Esophagus muscularis mucosa (tissue), 4 donors: ENCODE data around the gene NXPH3. TPM values are rescaled to one million over a fixed set of nuclear protein-coding genes. Genes with fewer than 3 reads are reported as not detected.

Experiments
- DNase-seq: peaks from one replicate; pipeline ENCODE4 v3.0.0-alpha.2; 2017; ENCODE audit errors: extremely low spot score
- H3K27ac ChIP-seq, 4 donors: fragments of 200-600 bp; sonication (generic); replicated peaks in 1 of 4; 1 replicate in 3 of 4; 2 replicates in 1 of 4; pipeline ENCODE4 v1.5.1; 2016 to 2019; ENCODE audit warnings: mild to moderate bottlenecking in 1 of 4
- H3K27me3 ChIP-seq, 4 donors: fragments of 200-600 bp; sonication (generic); one replicate each; pipeline versions ENCODE4 v1.5.1 to v1.6.0; 2016 to 2019
- H3K36me3 ChIP-seq, 4 donors: fragments of 200-600 bp; sonication (generic); one replicate each; pipeline ENCODE4 v1.5.1; 2016 to 2019
- H3K4me1 ChIP-seq, 4 donors: fragments of 200-600 bp; sonication (generic); one replicate each; pipeline ENCODE4 v1.5.1; 2016 to 2019
- H3K4me3 ChIP-seq, 4 donors: fragments of 200-600 bp; sonication (generic); 1 replicate in 2 of 4; 2 replicates in 2 of 4; pipeline ENCODE4 v1.5.1; 2016 to 2019; ENCODE audit warnings: mild to moderate bottlenecking in 4 of 4, moderate library complexity in 1 of 4
- H3K9me3 ChIP-seq, 4 donors: fragments of 200-600 bp; sonication (generic); 1 replicate in 3 of 4; 2 replicates in 1 of 4; pipeline ENCODE4 v1.5.1; 2016 to 2019
- CTCF ChIP-seq, 3 experiments: fragments of 200-600 bp in 2 of 3; fragments of 450-650 bp in 1 of 3; sonication (generic) in 2 of 3; IDR thresholded peaks; one replicate each; pipeline ENCODE4 v1.5.1; 2017 to 2019; ENCODE audit warnings: antibody characterized with exemption in 3 of 3, mild to moderate bottlenecking in 2 of 3, moderate library complexity in 1 of 3
- EP300 ChIP-seq: sonication (generic); formaldehyde crosslinking; IDR thresholded peaks from one replicate; pipeline ENCODE4 v1.6.1; 2017; ENCODE audit warnings: antibody characterized with exemption
- POLR2A ChIP-seq: fragments of 450-650 bp; IDR thresholded peaks from one replicate; pipeline ENCODE4 v1.6.1; 2017; ENCODE audit warnings: antibody characterized with exemption, moderate library complexity, mild to moderate bottlenecking, low read depth
- POLR2AphosphoS5 ChIP-seq, 2 donors: sonication (generic); formaldehyde crosslinking; IDR thresholded peaks; one replicate each; pipeline ENCODE4 v1.6.1; 2017; ENCODE audit warnings: antibody characterized with exemption in 2 of 2
- WGBS: methylation state at CpG from one replicate; pipeline ENCODE4 v1.1.5; 2018; 5-methylcytosine and 5-hydroxymethylcytosine counted together
- intact Hi-C: fragments of 100-400 bp; cut with DNase I; formaldehyde crosslinking; loops from one replicate; pipeline ENCODE4 v1.15.1; 2023
- total RNA-seq, 4 donors: library from RNA; depleted of rRNA; stranded (reverse); fragments of >200 nt; gene quantifications; one replicate each; pipeline versions ENCODE4 v1.1.0 to v1.2.1, GENCODE V29; 2016

NXPH3 gene
- total RNA-seq, 4 donors from 2014 or later = 12.6 to 37.8 (median 21.2) TPM

- intact Hi-C loops = loop anchor here (2.0 to 10.0 kb wide), 4 partner anchors 123 to 423 kb away; partner anchors contain the start of genes DLX3 and TAC4
- no peaks in the 10 kb centered on the region for H3K9me3 ChIP-seq
- peak overlapping the region in 3 of 4 donors; percentile 26 to 84 (median 83) for H3K27ac ChIP-seq
- no peak for TF ChIP-seq POLR2AphosphoS5 (IDR thresholded peaks at IDR 0.05)
- no peak for TF ChIP-seq POLR2A
- TF ChIP-seq CTCF (IDR thresholded peaks at IDR 0.05) = no peak
- TF ChIP-seq EP300 = no peak
- H3K36me3 ChIP-seq = no peaks in the 10 kb centered on the region
- DNase-seq = no peak
- peaks cover 23 to 75% (median 63%) of the 10 kb centered on the region in 4 donors for H3K4me1 ChIP-seq
- WGBS = 47% methylated on average over 4 of the region's 4 CpGs
- H3K27me3 ChIP-seq = no peaks in the 10 kb centered on the region
- H3K4me3 ChIP-seq = no peak overlapping the region
These were observed 3.9 kb upstream of the NXPH3 start for GRCh38 chr17:49571764-49572163.

DNA sequence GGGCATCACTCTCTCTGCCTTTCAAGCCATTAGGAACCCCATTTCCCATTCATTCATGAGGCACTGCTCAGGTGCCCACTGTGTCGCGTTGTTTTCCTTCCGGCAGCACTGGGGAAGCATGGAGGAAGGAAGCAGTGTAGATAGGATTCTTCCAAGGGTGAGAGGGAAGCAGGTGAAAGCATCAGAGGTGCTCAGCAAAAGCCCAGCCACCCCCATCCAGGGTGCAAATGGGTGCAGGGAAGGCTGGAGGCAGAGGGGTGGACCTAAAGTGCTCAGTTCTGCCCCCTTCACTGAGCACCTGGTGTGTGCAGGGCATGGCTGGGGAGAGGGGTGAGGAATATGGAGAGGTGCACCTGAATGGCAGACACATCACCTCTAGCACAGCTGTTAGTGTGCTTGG lies 3.4 kb upstream of the NXPH3 start:
- no peaks in the 10 kb centered on the region for H3K9me3 ChIP-seq
- H3K36me3 ChIP-seq = no peaks in the 10 kb centered on the region
- TF ChIP-seq CTCF (IDR thresholded peaks at IDR 0.05) (no peak), EP300 (no peak), POLR2AphosphoS5 (IDR thresholded peaks at IDR 0.05) (no peak), POLR2A (no peak)
- H3K4me3 ChIP-seq = no peak overlapping the region
- H3K27me3 ChIP-seq = no peaks in the 10 kb centered on the region
- peak overlapping the region in 3 of 4 donors; percentile 26 to 84 (median 83) for H3K27ac ChIP-seq
- no peak for DNase-seq
- H3K4me1 ChIP-seq = peaks cover 22 to 75% (median 63%) of the 10 kb centered on the region in 4 donors
- intact Hi-C loops = loop anchor here (5.0 to 10.0 kb wide), 3 partner anchors 210 to 423 kb away; partner anchors contain the start of genes DLX3 and TAC4
- WGBS = 91% methylated on average over 3 of the region's 3 CpGs

GRCh38 chr17:49572806-49573420 lies 2.8 kb upstream of the NXPH3 start:
- intact Hi-C loops = loop anchor here (5.0 to 10.0 kb wide), 3 partner anchors 209 to 422 kb away; partner anchors contain the start of genes DLX3 and TAC4
- 93% methylated on average over 6 of the region's 6 CpGs for WGBS
- TF ChIP-seq EP300 (no peak), CTCF (IDR thresholded peaks at IDR 0.05) (no peak), POLR2A (no peak), POLR2AphosphoS5 (IDR thresholded peaks at IDR 0.05) (no peak)
- no peaks in the 10 kb centered on the region for H3K36me3 ChIP-seq
- no peaks in the 10 kb centered on the region for H3K9me3 ChIP-seq
- peak overlapping the region in 2 of 4 donors; percentile 84 to 86 for H3K27ac ChIP-seq
- no peak overlapping the region for H3K4me3 ChIP-seq
- DNase-seq = no peak
- no peaks in the 10 kb centered on the region for H3K27me3 ChIP-seq
- peaks cover 27 to 75% (median 63%) of the 10 kb centered on the region in 4 donors for H3K4me1 ChIP-seq

DNA sequence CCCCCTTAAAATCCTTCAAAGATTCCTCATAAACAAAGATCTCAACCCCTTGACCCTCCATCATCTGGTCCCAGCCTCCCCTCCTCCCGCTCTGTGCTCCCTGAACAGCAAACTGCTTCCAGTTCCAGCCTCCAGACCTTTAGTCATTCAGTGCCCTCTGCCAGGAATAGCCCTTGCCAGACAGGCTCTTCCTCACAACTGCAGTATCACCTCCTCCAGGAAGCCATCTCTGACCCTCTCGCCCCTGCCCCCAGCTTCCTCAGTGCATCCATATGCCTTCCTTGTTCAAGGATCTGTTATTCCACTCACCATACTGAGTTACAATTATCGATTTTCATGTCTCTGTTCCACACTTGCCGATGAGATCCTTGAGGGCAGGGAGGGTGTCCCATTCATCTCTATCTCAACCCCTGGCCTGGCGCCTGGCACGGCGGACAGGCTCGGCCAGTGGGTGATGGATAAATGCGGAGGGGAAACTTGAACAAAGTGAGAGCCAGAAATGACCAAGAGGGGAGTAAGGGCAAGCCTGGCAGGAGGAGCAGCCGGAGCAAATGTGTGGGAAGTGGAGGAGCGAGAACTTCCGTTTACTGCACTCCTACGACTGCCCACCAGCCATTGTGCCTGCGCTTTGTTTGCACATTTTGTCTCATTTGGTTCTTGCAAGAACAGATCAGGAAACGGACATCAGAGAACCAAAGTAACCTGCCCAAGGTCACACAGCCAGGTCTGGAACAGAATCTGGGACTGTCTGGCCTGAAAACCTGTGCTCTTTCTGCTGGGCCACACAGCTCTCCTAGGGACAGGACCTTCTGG lies 2.0 kb upstream of the NXPH3 start:
- Histone ChIP-seq H3K27me3 (no peaks in the 10 kb centered on the region), H3K9me3 (no peaks in the 10 kb centered on the region), H3K4me1 (peaks cover 32 to 72% (median 63%) of the 10 kb centered on the region in 4 donors), H3K27ac (peak overlapping the region; percentile 84 to 91 (median 88)), H3K36me3 (no peaks in the 10 kb centered on the region), H3K4me3 (no peak overlapping the region)
- TF ChIP-seq POLR2AphosphoS5 (IDR thresholded peaks at IDR 0.05) (no peak), CTCF (IDR thresholded peaks at IDR 0.05) (no peak), EP300 (no peak), POLR2A (no peak)
- intact Hi-C loops = loop anchor here (5.0 to 10.0 kb wide), 3 partner anchors 209 to 421 kb away; partner anchors contain the start of genes DLX3 and TAC4
- WGBS = 76% methylated on average over 15 of the region's 15 CpGs
- DNase-seq = no peak
